Fibroblast of lung (primary cell): ENCODE data around the gene AMOTL2. TPM values are rescaled to one million over a fixed set of nuclear protein-coding genes. Genes with fewer than 3 reads are reported as not detected.

Source experiments
- DNase-seq, 2 donors: peaks; one replicate each; pipeline versions ENCODE4 v3.0.0 to v3.0.0-alpha.2; 2010; ENCODE audit warnings: low read depth in 2 of 2
- H2AFZ ChIP-seq: 2 replicates; pipeline ENCODE4 v1.5.1; 2012; ENCODE audit warnings: low read length, control low read depth, inconsistent platforms
- H3K27ac ChIP-seq: 2 replicates; pipeline ENCODE4 v1.5.1; 2011; ENCODE audit warnings: low read length, control low read depth; ENCODE audit not compliant: insufficient read depth
- H3K27me3 ChIP-seq: 2 replicates; pipeline ENCODE4 v1.5.1; 2011; ENCODE audit warnings: mild to moderate bottlenecking, low read length; ENCODE audit not compliant: control insufficient read depth, insufficient read depth
- H3K36me3 ChIP-seq: 2 replicates; pipeline ENCODE4 v1.5.1; 2011; ENCODE audit warnings: low read length; ENCODE audit not compliant: control insufficient read depth, insufficient read depth
- H3K4me1 ChIP-seq: 2 replicates; pipeline ENCODE4 v1.5.1; 2011; ENCODE audit warnings: low read length; ENCODE audit not compliant: control insufficient read depth, insufficient read depth; ENCODE audit errors: extremely low read depth
- H3K4me2 ChIP-seq: 2 replicates; pipeline ENCODE4 v1.5.1; 2011; ENCODE audit warnings: low read length, control low read depth; ENCODE audit not compliant: insufficient read depth; ENCODE audit errors: extremely low read depth
- H3K4me3 ChIP-seq, 4 experiments: fragments of 200-600 bp in 1 of 4; sonication (generic) in 1 of 4; replicated peaks in 1 of 4; 2 replicates each; pipeline ENCODE4 v1.5.1; 2011 to 2016; ENCODE audit warnings: low read length in 4 of 4, low read depth in 3 of 4, mild to moderate bottlenecking in 3 of 4, control low read depth in 2 of 4, inconsistent platforms in 1 of 4, mixed read lengths in 1 of 4; ENCODE audit not compliant: insufficient read depth in 1 of 4; ENCODE audit errors: control extremely low read depth in 1 of 4
- H3K79me2 ChIP-seq: 2 replicates; pipeline ENCODE4 v1.5.1; 2012; ENCODE audit warnings: mild to moderate bottlenecking, low read length, inconsistent platforms; ENCODE audit not compliant: control insufficient read depth, insufficient read depth
- H3K9ac ChIP-seq: 2 replicates; pipeline ENCODE4 v1.5.1; 2011; ENCODE audit warnings: mild to moderate bottlenecking, low read length, control low read depth; ENCODE audit not compliant: insufficient read depth
- H3K9me3 ChIP-seq: 2 replicates; pipeline ENCODE4 v1.5.1; 2012; ENCODE audit warnings: low read depth, low read length; ENCODE audit not compliant: control insufficient read depth, insufficient read depth
- H4K20me1 ChIP-seq: 2 replicates; pipeline ENCODE4 v1.5.1; 2011; ENCODE audit warnings: low read length; ENCODE audit not compliant: control insufficient read depth, insufficient read depth; ENCODE audit errors: extremely low read depth
- EZH2 ChIP-seq: IDR thresholded peaks from 2 replicates; pipeline ENCODE4 v1.5.1; 2012; ENCODE audit warnings: low read length, control low read depth, mild to moderate bottlenecking; ENCODE audit errors: missing control alignments
- polyA plus RNA-seq, 2 donors: library from polyadenylated mRNA; depleted of rRNA in 1 of 2; stranded (reverse) in 1 of 2; unstranded in 1 of 2; fragments of >200 nt; gene quantifications; 2 replicates each; pipeline ENCODE4 v1.2.1, GENCODE V29; 2011 to 2012; ENCODE audit warnings: missing spikeins in 1 of 2
- total RNA-seq: library from RNA; depleted of rRNA; stranded (reverse); fragments of >200 nt; gene quantifications from 2 replicates; pipeline ENCODE4 v1.2.1, GENCODE V29; 2014
- TF ChIP-seq, protein P1 (sequence below), 2 donors: IDR thresholded peaks in 1 of 2; conservative IDR thresholded peaks in 1 of 2; 1 replicate in 1 of 2; 2 replicates in 1 of 2; pipeline ENCODE4 v1.5.1; 2011 to 2012; ENCODE audit warnings: low read length in 2 of 2, control low read depth in 1 of 2, inconsistent platforms in 1 of 2, low read depth in 1 of 2, mild to moderate bottlenecking in 1 of 2

Gene AMOTL2
- total and polyA plus RNA-seq, 2 donors (not counting 1 experiment from before 2014, with no cell fraction given) = 74.6 to 97.0 TPM

DNA sequence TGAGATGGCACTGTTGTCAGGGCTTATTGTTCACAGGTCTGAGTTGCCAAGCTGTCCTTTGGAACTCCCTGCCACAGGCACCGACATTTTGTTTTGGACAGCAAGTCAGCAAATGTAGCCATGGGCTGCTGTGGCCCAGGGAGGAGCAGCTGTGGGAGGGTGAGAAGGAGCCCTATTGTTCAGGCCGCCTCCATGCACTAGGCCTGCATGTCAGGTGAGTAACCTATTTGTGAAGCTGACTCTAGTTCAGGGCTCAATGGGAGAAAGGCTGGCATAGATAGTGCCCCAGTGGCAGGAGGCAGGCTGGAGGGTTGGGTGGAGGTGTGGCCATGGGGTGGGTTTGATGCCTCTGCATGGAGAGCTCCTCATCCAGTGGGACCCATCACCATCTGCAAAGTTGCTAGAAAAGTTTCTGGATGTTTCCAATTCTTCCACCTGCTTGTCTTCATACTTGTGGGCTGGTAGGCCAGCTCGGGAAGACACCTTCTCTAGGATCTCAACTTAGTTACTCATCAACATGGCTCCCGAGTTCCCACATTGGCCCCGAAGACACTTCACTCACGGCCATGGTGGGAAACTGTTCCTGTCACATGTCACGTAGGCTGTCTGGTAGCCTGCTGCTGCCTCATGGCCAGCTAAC lies 19.5 kb downstream of the AMOTL2 start:
- DNase-seq = no peak
- H4K20me1 ChIP-seq = no peaks in the 10 kb centered on the region
- peaks cover 48% of the 10 kb centered on the region for H3K4me1 ChIP-seq
- no peak overlapping the region for H3K9ac ChIP-seq
- no peaks in the 10 kb centered on the region for H3K9me3 ChIP-seq
- TF ChIP-seq, protein P1, sequence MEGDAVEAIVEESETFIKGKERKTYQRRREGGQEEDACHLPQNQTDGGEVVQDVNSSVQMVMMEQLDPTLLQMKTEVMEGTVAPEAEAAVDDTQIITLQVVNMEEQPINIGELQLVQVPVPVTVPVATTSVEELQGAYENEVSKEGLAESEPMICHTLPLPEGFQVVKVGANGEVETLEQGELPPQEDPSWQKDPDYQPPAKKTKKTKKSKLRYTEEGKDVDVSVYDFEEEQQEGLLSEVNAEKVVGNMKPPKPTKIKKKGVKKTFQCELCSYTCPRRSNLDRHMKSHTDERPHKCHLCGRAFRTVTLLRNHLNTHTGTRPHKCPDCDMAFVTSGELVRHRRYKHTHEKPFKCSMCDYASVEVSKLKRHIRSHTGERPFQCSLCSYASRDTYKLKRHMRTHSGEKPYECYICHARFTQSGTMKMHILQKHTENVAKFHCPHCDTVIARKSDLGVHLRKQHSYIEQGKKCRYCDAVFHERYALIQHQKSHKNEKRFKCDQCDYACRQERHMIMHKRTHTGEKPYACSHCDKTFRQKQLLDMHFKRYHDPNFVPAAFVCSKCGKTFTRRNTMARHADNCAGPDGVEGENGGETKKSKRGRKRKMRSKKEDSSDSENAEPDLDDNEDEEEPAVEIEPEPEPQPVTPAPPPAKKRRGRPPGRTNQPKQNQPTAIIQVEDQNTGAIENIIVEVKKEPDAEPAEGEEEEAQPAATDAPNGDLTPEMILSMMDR (conservative IDR thresholded peaks at IDR 0.05 in 1 of 2, IDR thresholded peaks at IDR 0.05 in 1 of 2; ENCODE audit: low read depth in 1 of 2, low read length in 2 of 2) = no peak
- no peak for TF ChIP-seq EZH2
- H3K4me2 ChIP-seq = no peak overlapping the region
- H3K4me3 ChIP-seq = no peak overlapping the region
- H2AFZ ChIP-seq = no peak overlapping the region
- no peak overlapping the region for H3K27ac ChIP-seq
- H3K36me3 ChIP-seq = peaks cover 41% of the 10 kb centered on the region
- peaks cover 20% of the 10 kb centered on the region for H3K79me2 ChIP-seq
- no peaks in the 10 kb centered on the region for H3K27me3 ChIP-seq

DNA sequence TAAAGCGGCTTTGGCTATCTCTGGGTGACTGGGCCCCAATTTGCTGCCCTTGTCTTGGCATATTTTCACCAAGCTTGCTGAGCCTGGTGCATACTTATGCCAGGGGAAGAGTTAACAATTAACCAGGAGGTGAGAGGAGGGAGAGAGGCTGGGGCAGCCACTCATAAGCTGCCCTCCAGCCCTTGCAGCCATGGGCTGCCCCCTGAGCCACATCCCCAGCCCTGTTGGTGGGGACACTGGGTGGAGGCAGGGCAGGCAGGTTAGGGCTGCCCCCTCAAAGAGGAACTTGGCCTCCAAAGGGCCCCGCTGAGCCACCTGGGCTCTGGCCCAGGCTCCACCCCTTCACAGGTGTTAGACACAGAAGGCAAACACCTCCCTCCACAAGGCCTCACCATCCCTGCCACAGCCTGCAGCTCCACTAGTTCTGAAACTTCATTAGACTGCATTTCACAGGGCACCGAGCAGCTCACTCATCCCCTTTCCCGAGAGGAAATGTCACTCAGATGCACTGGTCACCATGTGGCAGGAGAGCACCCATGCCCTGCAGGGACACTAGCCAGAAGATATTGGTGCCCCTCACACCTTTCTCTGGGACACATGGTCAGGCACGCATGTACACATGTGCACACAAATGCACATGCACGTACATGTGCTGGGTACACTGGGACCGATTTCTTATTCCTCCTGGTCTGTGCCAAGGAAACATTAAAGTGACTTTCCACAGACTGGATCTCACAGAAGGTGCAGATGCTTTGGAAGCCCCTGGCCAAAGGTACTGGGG lies 20.2 kb downstream of the AMOTL2 start:
- Histone ChIP-seq H3K36me3 (peaks cover 35% of the 10 kb centered on the region), H4K20me1 (no peaks in the 10 kb centered on the region), H3K4me2 (no peak overlapping the region), H3K27ac (no peak overlapping the region), H3K9ac (no peak overlapping the region), H3K79me2 (peaks cover 20% of the 10 kb centered on the region), H3K4me3 (no peak overlapping the region), H3K9me3 (no peaks in the 10 kb centered on the region), H2AFZ (no peak overlapping the region), H3K27me3 (no peaks in the 10 kb centered on the region), H3K4me1 (peaks cover 41% of the 10 kb centered on the region)
- TF ChIP-seq, protein P1 (conservative IDR thresholded peaks at IDR 0.05 in 1 of 2, IDR thresholded peaks at IDR 0.05 in 1 of 2; ENCODE audit: low read depth in 1 of 2, low read length in 2 of 2) = no peak
- no peak for TF ChIP-seq EZH2
- no peak for DNase-seq

DNA sequence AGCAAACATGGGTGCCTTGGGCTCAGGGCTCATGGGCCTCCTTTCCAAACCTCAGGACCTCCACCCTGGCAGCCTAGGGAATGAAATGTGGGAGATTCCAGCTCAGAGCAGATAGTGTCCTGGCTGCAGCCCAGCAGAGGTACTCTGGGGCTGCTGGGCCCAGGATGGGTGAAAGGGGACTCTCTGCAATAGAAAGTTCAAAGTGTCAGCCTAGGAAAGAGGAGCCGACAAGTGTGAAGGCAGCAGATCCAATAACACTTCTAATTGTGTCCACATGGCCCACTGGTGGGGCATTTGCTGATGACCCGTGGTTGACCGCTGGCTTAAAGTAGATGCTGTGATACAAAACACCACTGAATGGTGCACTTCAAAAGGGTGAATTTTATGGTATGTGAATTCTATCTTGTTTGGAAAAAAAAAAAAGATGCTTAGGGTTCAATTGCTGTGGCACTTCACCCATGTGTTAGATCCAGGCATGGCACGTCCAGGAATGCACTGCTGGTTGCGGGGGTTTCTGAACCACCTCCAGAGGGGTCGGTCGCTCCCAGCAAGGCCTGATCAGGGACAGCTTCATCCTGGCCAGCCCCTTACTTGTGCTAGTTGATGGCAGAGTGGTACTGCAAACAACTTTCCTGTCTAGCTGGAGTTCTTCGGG lies 20.9 kb downstream of the AMOTL2 start:
- no peak overlapping the region for H3K4me3 ChIP-seq
- peaks cover 40% of the 10 kb centered on the region for H3K4me1 ChIP-seq
- DNase-seq = no peak
- H2AFZ ChIP-seq = no peak overlapping the region
- H3K79me2 ChIP-seq = peaks cover 20% of the 10 kb centered on the region
- no peak overlapping the region for H3K9ac ChIP-seq
- no peaks in the 10 kb centered on the region for H4K20me1 ChIP-seq
- no peak overlapping the region for H3K27ac ChIP-seq
- H3K36me3 ChIP-seq = peaks cover 29% of the 10 kb centered on the region
- TF ChIP-seq, protein P1 (conservative IDR thresholded peaks at IDR 0.05 in 1 of 2, IDR thresholded peaks at IDR 0.05 in 1 of 2; ENCODE audit: low read depth in 1 of 2, low read length in 2 of 2) = no peak
- TF ChIP-seq EZH2 = no peak
- H3K9me3 ChIP-seq = no peaks in the 10 kb centered on the region
- no peaks in the 10 kb centered on the region for H3K27me3 ChIP-seq
- H3K4me2 ChIP-seq = no peak overlapping the region
